Measurements from ENCODE around the gene ZMPSTE24. TPM values are rescaled to one million over a fixed set of nuclear protein-coding genes. Genes with fewer than 3 reads are reported as not detected.

ZMPSTE24 gene
- total and polyA plus RNA-seq, 8 donors: 6.9 to 29.8 (median 12.4) TPM

DNA sequence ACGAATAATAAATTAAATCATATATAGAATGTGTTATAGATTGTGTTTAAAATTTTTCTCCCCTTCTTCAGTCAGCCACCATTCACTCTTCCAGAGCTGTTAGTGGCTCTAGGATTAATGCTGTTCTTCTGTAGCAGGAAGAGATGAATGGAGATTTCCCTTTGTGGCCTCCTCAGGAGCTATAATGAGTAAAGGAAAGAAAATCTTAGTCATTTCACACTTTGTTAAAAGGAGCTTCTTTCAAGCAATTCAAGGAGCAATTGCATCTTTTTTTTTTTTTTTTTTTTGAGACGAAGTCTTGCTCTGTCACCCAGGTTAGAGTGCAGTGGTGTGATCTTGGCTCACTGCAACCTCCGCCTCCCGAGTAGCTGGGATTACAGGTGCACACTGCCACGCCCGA lies 34.0 kb upstream of the ZMPSTE24 start:
- no peak for ATAC-seq
- intact Hi-C loops (cut with DNase I): no loop called here
- no peaks in the 10 kb centered on the region for H3K4me1 ChIP-seq
- H3K27ac ChIP-seq: no peak overlapping the region
- 93 to 94% methylated on average over 6 of the region's 6 CpGs for WGBS, 2 donors
- no peak for DNase-seq
- no peaks in the 10 kb centered on the region for H3K36me3 ChIP-seq
- H3K9me3 ChIP-seq: no peaks in the 10 kb centered on the region
- H3K27me3 ChIP-seq: no peaks in the 10 kb centered on the region
- H3K4me3 ChIP-seq: no peak overlapping the region
- no peak for FAIRE-seq
- TF ChIP-seq, protein P1, sequence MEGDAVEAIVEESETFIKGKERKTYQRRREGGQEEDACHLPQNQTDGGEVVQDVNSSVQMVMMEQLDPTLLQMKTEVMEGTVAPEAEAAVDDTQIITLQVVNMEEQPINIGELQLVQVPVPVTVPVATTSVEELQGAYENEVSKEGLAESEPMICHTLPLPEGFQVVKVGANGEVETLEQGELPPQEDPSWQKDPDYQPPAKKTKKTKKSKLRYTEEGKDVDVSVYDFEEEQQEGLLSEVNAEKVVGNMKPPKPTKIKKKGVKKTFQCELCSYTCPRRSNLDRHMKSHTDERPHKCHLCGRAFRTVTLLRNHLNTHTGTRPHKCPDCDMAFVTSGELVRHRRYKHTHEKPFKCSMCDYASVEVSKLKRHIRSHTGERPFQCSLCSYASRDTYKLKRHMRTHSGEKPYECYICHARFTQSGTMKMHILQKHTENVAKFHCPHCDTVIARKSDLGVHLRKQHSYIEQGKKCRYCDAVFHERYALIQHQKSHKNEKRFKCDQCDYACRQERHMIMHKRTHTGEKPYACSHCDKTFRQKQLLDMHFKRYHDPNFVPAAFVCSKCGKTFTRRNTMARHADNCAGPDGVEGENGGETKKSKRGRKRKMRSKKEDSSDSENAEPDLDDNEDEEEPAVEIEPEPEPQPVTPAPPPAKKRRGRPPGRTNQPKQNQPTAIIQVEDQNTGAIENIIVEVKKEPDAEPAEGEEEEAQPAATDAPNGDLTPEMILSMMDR (IDR thresholded peaks at IDR 0.05): no peak

GRCh38 chr1:40226192-40226591 lies 31.8 kb upstream of the ZMPSTE24 start:
- Histone ChIP-seq H3K9me3 (no peaks in the 10 kb centered on the region), H3K27me3 (no peaks in the 10 kb centered on the region), H3K4me1 (no peaks in the 10 kb centered on the region), H3K4me3 (no peak overlapping the region), H3K36me3 (peaks cover 0 to 7% (median 0%) of the 10 kb centered on the region in 3 donors), H3K27ac (no peak overlapping the region)
- ATAC-seq (no peak), DNase-seq (no peak), FAIRE-seq (no peak)
- TF ChIP-seq, protein P1 (IDR thresholded peaks at IDR 0.05): no peak
- intact Hi-C loops (cut with DNase I): no loop called here
- WGBS, 2 donors: 96 to 97% methylated on average over 3 of the region's 3 CpGs

GRCh38 chr1:40232444-40232843 lies 25.6 kb upstream of the ZMPSTE24 start:
- ATAC-seq: no peak
- intact Hi-C loops (cut with DNase I): loop anchor here in 1 of 3 donors (10.0 kb wide), 1 partner anchor 82 kb away; the partner anchor contains the start of gene COL9A2
- H3K4me1 ChIP-seq: no peaks in the 10 kb centered on the region
- H3K27ac ChIP-seq: no peak overlapping the region
- H3K9me3 ChIP-seq: no peaks in the 10 kb centered on the region
- peaks cover 0 to 39% (median 2%) of the 10 kb centered on the region in 3 donors for H3K36me3 ChIP-seq
- WGBS, 2 donors: 93 to 95% methylated on average over 4 of the region's 4 CpGs
- no peaks in the 10 kb centered on the region for H3K27me3 ChIP-seq
- TF ChIP-seq, protein P1 (IDR thresholded peaks at IDR 0.05): no peak
- FAIRE-seq: no peak
- no peak overlapping the region for H3K4me3 ChIP-seq
- DNase-seq: no peak

DNA sequence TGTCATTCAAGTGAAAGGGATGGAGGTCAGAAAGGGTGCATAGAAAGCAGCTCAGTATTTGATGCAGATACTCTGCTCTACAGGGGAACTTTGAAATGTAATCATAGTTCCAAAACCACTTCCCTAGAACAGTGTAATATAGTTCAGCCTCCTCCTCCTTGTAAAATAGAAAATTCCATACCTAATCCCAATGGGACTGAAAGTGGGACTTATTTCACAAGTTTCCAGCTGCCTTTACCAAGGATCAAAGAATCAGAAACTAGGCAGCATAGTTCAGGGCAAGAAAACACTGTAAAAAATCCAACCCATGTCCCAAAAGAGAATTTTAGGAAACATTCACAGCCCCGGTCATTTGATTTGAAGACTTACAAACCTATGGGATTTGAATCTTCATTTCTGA lies 18.4 kb upstream of the ZMPSTE24 start:
- FAIRE-seq (no peak), ATAC-seq (no peak), DNase-seq (no peak)
- Histone ChIP-seq H3K4me1 (no peaks in the 10 kb centered on the region), H3K36me3 (peaks cover 0 to 20% (median 4%) of the 10 kb centered on the region in 3 donors), H3K4me3 (no peak overlapping the region), H3K27ac (no peak overlapping the region), H3K9me3 (no peaks in the 10 kb centered on the region), H3K27me3 (no peaks in the 10 kb centered on the region)
- TF ChIP-seq, protein P1 (IDR thresholded peaks at IDR 0.05): no peak
- intact Hi-C loops (cut with DNase I): loop anchor here in 1 of 3 donors (10.0 kb wide), 1 partner anchor 75 kb away; the partner anchor contains the start of gene COL9A2
- WGBS, 2 donors: 95 to 96% methylated on average over 1 of the region's 1 CpG

- DNase-seq (no peak), ATAC-seq (no peak), FAIRE-seq (no peak)
- WGBS, 2 donors: 92 to 94% methylated on average over 2 of the region's 2 CpGs
- TF ChIP-seq, protein P1 (IDR thresholded peaks at IDR 0.05): no peak
- intact Hi-C loops (cut with DNase I): no loop called here
- H3K27me3 ChIP-seq: no peaks in the 10 kb centered on the region
- H3K9me3 ChIP-seq: no peaks in the 10 kb centered on the region
- H3K4me1 ChIP-seq: no peaks in the 10 kb centered on the region
- peaks cover 0 to 20% (median 4%) of the 10 kb centered on the region in 3 donors for H3K36me3 ChIP-seq
- no peak overlapping the region for H3K4me3 ChIP-seq
- H3K27ac ChIP-seq: no peak overlapping the region
These were observed 17.6 kb upstream of the ZMPSTE24 start for GRCh38 chr1:40240390-40240789.
